H9 (cell line): ENCODE measurements around the gene GRIA4. TPM values are rescaled to one million over a fixed set of nuclear protein-coding genes. Genes with fewer than 3 reads are reported as not detected.

Experiments used
- DNase-seq: peaks from one replicate; pipeline ENCODE4 v3.0.0-alpha.2; 2017
- H2AFZ ChIP-seq: one replicate; pipeline ENCODE4 v1.6.1; 2013; ENCODE audit warnings: mild to moderate bottlenecking, low read length, control low read depth, moderate library complexity
- H2AK5ac ChIP-seq: 2 replicates; pipeline ENCODE4 v1.6.1; 2013; ENCODE audit warnings: low read length, control low read depth, mixed read lengths; ENCODE audit not compliant: insufficient read length
- H2BK120ac ChIP-seq: one replicate; pipeline ENCODE4 v1.6.1; 2013; ENCODE audit warnings: low read depth, mild to moderate bottlenecking, low read length, control low read depth, inconsistent platforms; ENCODE audit not compliant: poor library complexity, severe bottlenecking
- H2BK12ac ChIP-seq: 2 replicates; pipeline ENCODE4 v1.6.1; 2013; ENCODE audit warnings: low read length, control low read depth, mixed read lengths, low read depth; ENCODE audit not compliant: insufficient read length
- H2BK15ac ChIP-seq: 2 replicates; pipeline ENCODE4 v1.6.1; 2013; ENCODE audit warnings: low read depth, low read length, control low read depth
- H2BK20ac ChIP-seq: one replicate; pipeline ENCODE4 v1.6.1; 2013; ENCODE audit warnings: low read depth, mild to moderate bottlenecking, low read length, control low read depth, inconsistent platforms; ENCODE audit not compliant: poor library complexity, severe bottlenecking
- H2BK5ac ChIP-seq: 2 replicates; pipeline ENCODE4 v1.6.1; 2013; ENCODE audit warnings: low read length, control low read depth, mixed read lengths; ENCODE audit not compliant: insufficient read length
- H3K14ac ChIP-seq: 2 replicates; pipeline ENCODE4 v1.6.1; 2013; ENCODE audit warnings: low read length, control low read depth; ENCODE audit not compliant: insufficient read depth
- H3K18ac ChIP-seq: 2 replicates; pipeline ENCODE4 v1.6.1; 2013; ENCODE audit warnings: low read depth, mild to moderate bottlenecking, mixed read lengths, low read length, control low read depth; ENCODE audit not compliant: insufficient read length
- H3K23ac ChIP-seq: 2 replicates; pipeline ENCODE4 v1.6.1; 2013; ENCODE audit warnings: low read length, control low read depth, mixed read lengths, low read depth; ENCODE audit not compliant: insufficient read length
- H3K23me2 ChIP-seq: 2 replicates; pipeline ENCODE4 v1.6.1; 2013; ENCODE audit warnings: low read depth, mild to moderate bottlenecking, mixed read lengths, low read length, control low read depth; ENCODE audit not compliant: insufficient read length, poor library complexity, severe bottlenecking
- H3K27ac ChIP-seq: 2 replicates; pipeline ENCODE4 v1.5.1; 2013; ENCODE audit warnings: low read length, control low read depth, mixed read lengths, low read depth; ENCODE audit not compliant: insufficient read length
- H3K27me3 ChIP-seq: 2 replicates; pipeline ENCODE4 v1.6.1; 2013; ENCODE audit warnings: low read length, control low read depth, inconsistent platforms; ENCODE audit not compliant: insufficient read depth
- H3K4ac ChIP-seq: 2 replicates; pipeline ENCODE4 v1.6.1; 2013; ENCODE audit warnings: low read depth, mild to moderate bottlenecking, control low read depth, inconsistent platforms, low read length, moderate library complexity
- H3K4me1 ChIP-seq: 2 replicates; pipeline ENCODE4 v1.6.1; 2013; ENCODE audit warnings: low read length, control low read depth, inconsistent platforms; ENCODE audit not compliant: insufficient read depth
- H3K4me2 ChIP-seq: 2 replicates; pipeline ENCODE4 v1.6.1; 2013; ENCODE audit warnings: low read length, control low read depth, mixed read lengths; ENCODE audit not compliant: insufficient read length, insufficient read depth
- H3K56ac ChIP-seq: 2 replicates; pipeline ENCODE4 v1.6.1; 2013; ENCODE audit warnings: low read depth, mild to moderate bottlenecking, mixed read lengths, low read length, control low read depth; ENCODE audit not compliant: insufficient read length
- H3K79me1 ChIP-seq: 2 replicates; pipeline ENCODE4 v1.6.1; 2013; ENCODE audit warnings: low read depth, mild to moderate bottlenecking, moderate library complexity, low read length, control low read depth, inconsistent platforms; ENCODE audit not compliant: insufficient read depth, poor library complexity, severe bottlenecking
- H3K79me2 ChIP-seq: 2 replicates; pipeline ENCODE4 v1.6.1; 2013; ENCODE audit warnings: low read length, control low read depth, inconsistent platforms; ENCODE audit not compliant: insufficient read depth
- H3K9ac ChIP-seq: 2 replicates; pipeline ENCODE4 v1.6.1; 2013; ENCODE audit warnings: low read length, control low read depth, mixed read lengths; ENCODE audit not compliant: insufficient read length; ENCODE audit errors: extremely low read depth
- H3K9me3 ChIP-seq: one replicate; pipeline ENCODE4 v1.6.1; 2013; ENCODE audit warnings: low read depth, low read length, inconsistent platforms; ENCODE audit not compliant: control insufficient read depth
- H3T11ph ChIP-seq: one replicate; pipeline ENCODE4 v1.6.1; 2013; ENCODE audit warnings: mild to moderate bottlenecking, low read length, control low read depth, inconsistent platforms
- H4K20me1 ChIP-seq: one replicate; pipeline ENCODE4 v1.6.1; 2013; ENCODE audit not compliant: control insufficient read depth, insufficient read length, insufficient read depth
- H4K5ac ChIP-seq: 2 replicates; pipeline ENCODE4 v1.6.1; 2013; ENCODE audit warnings: low read depth, mild to moderate bottlenecking, mixed read lengths, low read length, control low read depth; ENCODE audit not compliant: insufficient read length
- H4K8ac ChIP-seq: replicated peaks from 2 replicates; pipeline ENCODE4 v1.6.1; 2013; ENCODE audit warnings: low read length, control low read depth, mixed read lengths, low read depth; ENCODE audit not compliant: insufficient read length
- H4K91ac ChIP-seq: 2 replicates; pipeline ENCODE4 v1.6.1; 2013; ENCODE audit warnings: low read depth, mild to moderate bottlenecking, moderate library complexity, mixed read lengths, low read length, control low read depth; ENCODE audit not compliant: insufficient read length
- H3K27ac Mint-ChIP-seq, 3 experiments: 2 replicates in 2 of 3; 3 replicates in 1 of 3; pipeline ENCODE4 v1.8.0; 2020 to 2021; ENCODE audit warnings: mixed read lengths in 3 of 3, mild to moderate bottlenecking in 1 of 3, moderate library complexity in 1 of 3
- H3K27me3 Mint-ChIP-seq: 2 replicates; pipeline ENCODE4 v1.8.0; 2021; ENCODE audit warnings: low read depth, mild to moderate bottlenecking, moderate library complexity, mixed read lengths
- H3K36me3 Mint-ChIP-seq, 3 experiments: 2 replicates in 2 of 3; 3 replicates in 1 of 3; pipeline ENCODE4 v1.8.0; 2020 to 2021; ENCODE audit warnings: low read depth in 3 of 3, mixed read lengths in 3 of 3; ENCODE audit not compliant: insufficient read depth in 1 of 3
- H3K4me1 Mint-ChIP-seq, 2 experiments: 2 replicates each; pipeline ENCODE4 v1.8.0; 2020; ENCODE audit warnings: mixed read lengths in 2 of 2
- H3K4me3 Mint-ChIP-seq, 2 experiments: 2 replicates in 1 of 2; 3 replicates in 1 of 2; pipeline ENCODE4 v1.8.0; 2020 to 2021; ENCODE audit warnings: mild to moderate bottlenecking in 2 of 2, mixed read lengths in 2 of 2, moderate library complexity in 1 of 2
- H3K9me3 Mint-ChIP-seq, 2 experiments: 2 replicates in 1 of 2; 3 replicates in 1 of 2; pipeline ENCODE4 v1.8.0; 2020; ENCODE audit warnings: mild to moderate bottlenecking in 2 of 2, mixed read lengths in 2 of 2, moderate library complexity in 1 of 2
- CTCF ChIP-seq: fragments of 200-600 bp; sonication (generic); conservative IDR thresholded peaks from 3 replicates; pipeline ENCODE4 v1.8.0; 2021; ENCODE audit warnings: antibody characterized with exemption, mild to moderate bottlenecking
- WGBS: extraction: QIAGEN DNeasy Blood & Tissue Kit; methylation state at CpG from one replicate; pipeline ENCODE4 v1.1.7; 2013; ENCODE audit warnings: missing lambda C conversion rate, low lambda C conversion rate, mixed read lengths; ENCODE audit not compliant: insufficient read length; ENCODE audit errors: extremely low coverage; 5-methylcytosine and 5-hydroxymethylcytosine counted together
- total RNA-seq: library from RNA; stranded (reverse); gene quantifications from 2 replicates; pipeline ENCODE4 v1.2.1, GENCODE V29; 2021

Gene GRIA4
- total RNA-seq, 1 experiment from 2014 or later, result 0.83 TPM

GRCh38 chr11:105856954-105857353 lies 247.1 kb downstream of the GRIA4 start:
- Histone ChIP-seq H3K23me2 (no peaks in the 10 kb centered on the region), H4K20me1 (no peaks in the 10 kb centered on the region), H3K79me1 (no peaks in the 10 kb centered on the region), H3K9ac (no peak overlapping the region), H3T11ph (no peak overlapping the region), H4K8ac (no peak overlapping the region), H4K5ac (no peak overlapping the region), H2AFZ (no peak overlapping the region), H3K4ac (no peak overlapping the region), H3K14ac (no peak overlapping the region), H3K27ac (no peak overlapping the region), H3K79me2 (no peaks in the 10 kb centered on the region), H3K27me3 (no peaks in the 10 kb centered on the region), H2BK15ac (no peak overlapping the region), H4K91ac (no peak overlapping the region), H3K4me2 (no peak overlapping the region), H3K4me1 (no peaks in the 10 kb centered on the region), H2BK12ac (no peak overlapping the region), H3K9me3 (no peaks in the 10 kb centered on the region), H2BK5ac (no peak overlapping the region), H3K18ac (no peak overlapping the region), H3K56ac (no peak overlapping the region), H2BK120ac (no peak overlapping the region), H3K23ac (no peak overlapping the region), H2AK5ac (no peak overlapping the region), H2BK20ac (no peak overlapping the region)
- WGBS, result no CpG with 5 or more reads among the region's 3 CpGs
- H3K27me3 Mint-ChIP-seq, result no peaks in the 10 kb centered on the region; the same call in 1 of the 2 replicates
- DNase-seq, result no peak
- H3K4me1 Mint-ChIP-seq, result peaks cover 2 to 6% of the 10 kb centered on the region in 2 experiments; a peak in 2 of 4 replicates
- TF ChIP-seq CTCF, result no peak
- H3K4me3 Mint-ChIP-seq, result no peak overlapping the region
- no peak overlapping the region for H3K27ac Mint-ChIP-seq
- H3K9me3 Mint-ChIP-seq, result no peaks in the 10 kb centered on the region
- H3K36me3 Mint-ChIP-seq, result no peaks in the 10 kb centered on the region
